ENCODE measurements around the gene SBK3. TPM values are rescaled to one million over a fixed set of nuclear protein-coding genes. Genes with fewer than 3 reads are reported as not detected.

The SBK3 gene, protein sequence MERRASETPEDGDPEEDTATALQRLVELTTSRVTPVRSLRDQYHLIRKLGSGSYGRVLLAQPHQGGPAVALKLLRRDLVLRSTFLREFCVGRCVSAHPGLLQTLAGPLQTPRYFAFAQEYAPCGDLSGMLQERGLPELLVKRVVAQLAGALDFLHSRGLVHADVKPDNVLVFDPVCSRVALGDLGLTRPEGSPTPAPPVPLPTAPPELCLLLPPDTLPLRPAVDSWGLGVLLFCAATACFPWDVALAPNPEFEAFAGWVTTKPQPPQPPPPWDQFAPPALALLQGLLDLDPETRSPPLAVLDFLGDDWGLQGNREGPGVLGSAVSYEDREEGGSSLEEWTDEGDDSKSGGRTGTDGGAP
- total RNA-seq: not detected

DNA sequence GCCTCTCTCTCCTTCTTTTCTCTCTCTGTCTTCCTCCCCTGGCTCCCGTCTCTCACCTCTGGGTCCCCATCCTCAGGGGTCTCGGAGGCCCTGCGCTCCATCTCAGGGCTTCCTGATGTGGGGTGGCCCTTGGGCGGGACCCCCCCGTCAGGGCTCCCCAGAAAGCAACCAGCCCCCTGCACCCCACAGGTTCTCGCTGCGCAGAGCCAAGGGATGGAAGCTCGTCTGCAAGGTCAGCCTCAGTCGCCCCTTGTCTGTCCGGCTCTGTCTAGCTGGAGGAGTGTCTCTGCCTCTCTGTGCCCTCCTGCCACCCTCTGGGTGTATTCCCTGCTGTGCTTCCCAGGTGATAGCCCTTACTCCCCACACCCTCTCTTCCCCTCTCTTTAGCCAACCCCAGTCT is at the start of gene SBK3:
Gene SBK3 (minus strand): TSS at position 101 of the 400 bp plus-strand sequence. CDS start 0 bp downstream, at position 101.
- TF ChIP-seq POLR2AphosphoS5 (IDR thresholded peaks at IDR 0.05; ENCODE audit: insufficient read depth in 1 of 2, low read depth in 1 of 2): no peak
- no peak for TF ChIP-seq POLR2A (IDR thresholded peaks at IDR 0.05)
- TF ChIP-seq, protein P1, sequence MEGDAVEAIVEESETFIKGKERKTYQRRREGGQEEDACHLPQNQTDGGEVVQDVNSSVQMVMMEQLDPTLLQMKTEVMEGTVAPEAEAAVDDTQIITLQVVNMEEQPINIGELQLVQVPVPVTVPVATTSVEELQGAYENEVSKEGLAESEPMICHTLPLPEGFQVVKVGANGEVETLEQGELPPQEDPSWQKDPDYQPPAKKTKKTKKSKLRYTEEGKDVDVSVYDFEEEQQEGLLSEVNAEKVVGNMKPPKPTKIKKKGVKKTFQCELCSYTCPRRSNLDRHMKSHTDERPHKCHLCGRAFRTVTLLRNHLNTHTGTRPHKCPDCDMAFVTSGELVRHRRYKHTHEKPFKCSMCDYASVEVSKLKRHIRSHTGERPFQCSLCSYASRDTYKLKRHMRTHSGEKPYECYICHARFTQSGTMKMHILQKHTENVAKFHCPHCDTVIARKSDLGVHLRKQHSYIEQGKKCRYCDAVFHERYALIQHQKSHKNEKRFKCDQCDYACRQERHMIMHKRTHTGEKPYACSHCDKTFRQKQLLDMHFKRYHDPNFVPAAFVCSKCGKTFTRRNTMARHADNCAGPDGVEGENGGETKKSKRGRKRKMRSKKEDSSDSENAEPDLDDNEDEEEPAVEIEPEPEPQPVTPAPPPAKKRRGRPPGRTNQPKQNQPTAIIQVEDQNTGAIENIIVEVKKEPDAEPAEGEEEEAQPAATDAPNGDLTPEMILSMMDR (IDR thresholded peaks at IDR 0.05): no peak
- no peak within 1 kb of the TSS for H3K4me3 ChIP-seq
- H3K27me3 ChIP-seq: no peaks in the 10 kb centered on the region
- intact Hi-C loops (cut with DNase I): no loop called here
- H3K27ac ChIP-seq: peak within 1 kb of the TSS; percentile 50
- no peaks in the 10 kb centered on the region for H3K36me3 ChIP-seq
- no peaks in the 10 kb centered on the region for H3K9me3 ChIP-seq
- no peak for DNase-seq (ENCODE audit: extremely low spot score in 2 of 2)
- no peaks in the 10 kb centered on the region for H3K4me1 ChIP-seq

DNA sequence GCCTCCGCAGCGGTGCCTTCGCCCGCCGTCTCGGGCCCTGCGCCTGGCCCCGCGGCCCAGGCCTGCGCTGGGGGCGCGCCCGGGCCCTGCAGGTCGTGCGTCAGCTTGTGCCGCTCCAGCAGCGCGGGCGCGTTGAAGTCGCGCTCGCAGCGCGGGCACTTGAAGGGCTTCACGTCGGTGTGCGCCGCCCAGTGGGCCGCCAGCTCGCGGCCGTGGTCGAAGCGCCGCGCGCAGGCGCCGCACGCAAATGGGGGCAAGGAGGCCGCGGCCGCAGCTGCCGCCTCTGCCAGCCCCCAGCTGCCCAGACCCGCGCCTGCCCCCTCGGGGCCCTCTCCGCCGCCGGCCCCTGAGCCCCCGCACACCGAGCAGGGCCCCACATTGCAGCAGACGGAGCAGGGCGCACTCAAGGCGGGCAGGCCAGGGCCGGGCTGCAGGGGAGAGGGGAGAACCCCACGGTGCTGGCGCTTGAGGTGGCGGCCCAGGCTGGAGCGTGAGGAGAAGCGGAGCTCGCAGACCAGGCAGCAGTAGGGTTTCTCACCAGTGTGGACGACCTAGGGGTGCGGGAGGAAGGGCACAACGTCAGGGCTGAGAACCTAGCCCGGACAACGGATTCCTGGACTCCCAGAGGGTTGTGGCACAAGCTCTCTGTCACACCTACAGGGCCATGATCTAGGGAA is 47.9 kb upstream of the SBK3 start:
- intact Hi-C loops (cut with DNase I): no loop called here
- peaks cover 0 to 20% of the 10 kb centered on the region in 2 donors for H3K36me3 ChIP-seq
- no peaks in the 10 kb centered on the region for H3K4me1 ChIP-seq
- no peak overlapping the region for H3K4me3 ChIP-seq
- no peak for DNase-seq (ENCODE audit: extremely low spot score in 2 of 2)
- H3K9me3 ChIP-seq: no peaks in the 10 kb centered on the region
- no peak overlapping the region for H3K27ac ChIP-seq
- TF ChIP-seq POLR2A (IDR thresholded peaks at IDR 0.05) (no peak), POLR2AphosphoS5 (IDR thresholded peaks at IDR 0.05; ENCODE audit: insufficient read depth in 1 of 2, low read depth in 1 of 2) (no peak)
- TF ChIP-seq, protein P1 (IDR thresholded peaks at IDR 0.05): no peak
- no peaks in the 10 kb centered on the region for H3K27me3 ChIP-seq

- Histone ChIP-seq H3K36me3 (peaks cover 0 to 20% of the 10 kb centered on the region in 2 donors), H3K4me3 (no peak overlapping the region), H3K27me3 (no peaks in the 10 kb centered on the region), H3K27ac (no peak overlapping the region), H3K4me1 (peaks cover 4% of the 10 kb centered on the region), H3K9me3 (no peaks in the 10 kb centered on the region)
- no peak for DNase-seq (ENCODE audit: extremely low spot score in 2 of 2)
- TF ChIP-seq POLR2A (IDR thresholded peaks at IDR 0.05) (no peak), POLR2AphosphoS5 (IDR thresholded peaks at IDR 0.05; ENCODE audit: insufficient read depth in 1 of 2, low read depth in 1 of 2) (no peak)
- TF ChIP-seq, protein P1 (IDR thresholded peaks at IDR 0.05): no peak
- intact Hi-C loops (cut with DNase I): no loop called here
Measured at GRCh38 chr19:55592391-55593090, 47.2 kb upstream of the SBK3 start.

DNA sequence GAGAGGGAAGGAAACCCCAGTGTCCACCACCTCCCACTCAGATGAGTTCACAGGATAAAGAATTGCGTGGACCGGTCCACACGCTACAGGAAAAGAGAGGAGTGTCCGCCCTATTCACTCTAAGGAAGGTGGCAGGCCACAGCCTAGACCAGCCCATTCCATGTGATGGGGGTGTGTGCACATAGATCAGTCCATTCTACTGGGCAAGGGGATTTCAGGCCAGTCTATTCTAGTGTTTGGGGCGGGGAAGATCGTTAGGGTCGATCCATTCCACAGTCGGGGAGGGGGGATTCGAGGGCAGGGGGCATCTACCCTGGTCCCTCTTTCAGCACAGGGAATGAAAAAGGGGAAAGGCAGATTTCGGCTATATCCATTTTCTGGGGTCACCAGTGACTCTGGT is 46.2 kb upstream of the SBK3 start:
- H3K27ac ChIP-seq: no peak overlapping the region
- TF ChIP-seq POLR2A (IDR thresholded peaks at IDR 0.05) (no peak), POLR2AphosphoS5 (IDR thresholded peaks at IDR 0.05; ENCODE audit: insufficient read depth in 1 of 2, low read depth in 1 of 2) (no peak)
- TF ChIP-seq, protein P1 (IDR thresholded peaks at IDR 0.05): no peak
- no peak overlapping the region for H3K4me3 ChIP-seq
- H3K4me1 ChIP-seq: peaks cover 13% of the 10 kb centered on the region
- DNase-seq (ENCODE audit: extremely low spot score in 2 of 2): no peak
- H3K9me3 ChIP-seq: no peaks in the 10 kb centered on the region
- no peaks in the 10 kb centered on the region for H3K27me3 ChIP-seq
- H3K36me3 ChIP-seq: peaks cover 0 to 16% of the 10 kb centered on the region in 2 donors
- intact Hi-C loops (cut with DNase I): no loop called here
